Measurements from ENCODE around the gene TIMM8A. TPM values are rescaled to one million over a fixed set of nuclear protein-coding genes. Genes with fewer than 3 reads are reported as not detected.

TIMM8A gene
- polyA plus RNA-seq, 1 donor from 2014 or later, result 7.2 TPM

DNA sequence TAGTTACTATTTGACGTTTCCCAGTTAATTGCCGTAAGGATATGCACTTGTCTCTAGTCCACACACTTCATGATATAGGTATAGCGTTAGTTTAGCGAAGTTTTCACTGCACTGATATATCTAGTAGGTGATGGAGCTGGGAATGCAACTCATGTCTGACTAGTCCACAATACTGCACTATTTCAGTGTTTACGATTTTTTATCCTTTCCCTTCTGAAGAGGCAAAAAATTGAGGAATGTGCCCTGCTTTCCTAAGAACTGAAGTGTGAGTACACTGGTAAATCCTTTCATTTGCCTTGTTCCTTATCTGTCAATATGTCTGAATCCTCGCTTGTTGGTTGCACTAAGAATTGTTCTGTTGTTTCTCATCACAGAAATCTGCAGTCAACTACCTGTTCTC, 43.3 kb upstream of the TIMM8A start:
- Histone ChIP-seq H3K27me3 (ENCODE audit: insufficient read depth, low read depth, low read length) (no peaks in the 10 kb centered on the region), H4K20me1 (ENCODE audit: insufficient read depth) (no peaks in the 10 kb centered on the region), H3K9me2 (ENCODE audit: insufficient read depth, low read length) (no peaks in the 10 kb centered on the region), H2AFZ (ENCODE audit: low read depth, low read length) (no peak overlapping the region), H3K4me2 (ENCODE audit: low read length) (peak overlapping the region; percentile 59), H3K79me2 (replicated peaks; ENCODE audit: insufficient read depth, low read length) (no peaks in the 10 kb centered on the region), H3K4me3 (ENCODE audit: low read length) (peak overlapping the region; percentile 68), H3K36me3 (ENCODE audit: insufficient read depth, low read length) (no peaks in the 10 kb centered on the region), H3K27ac (ENCODE audit: low read length) (peak overlapping the region; percentile 80), H3K9ac (ENCODE audit: low read length) (peak overlapping the region; percentile 76), H3K9me3 (ENCODE audit: low read length) (no peaks in the 10 kb centered on the region), H3F3A (ENCODE audit: insufficient read depth, low read length, poor library complexity, severe bottlenecking) (no peaks in the 10 kb centered on the region)
- no peak for TF ChIP-seq RAD21 (conservative IDR thresholded peaks at IDR 0.05)
- TF ChIP-seq POLR2AphosphoS5 (IDR thresholded peaks at IDR 0.05), result no peak
- TF ChIP-seq EP300 (conservative IDR thresholded peaks at IDR 0.05; ENCODE audit: poor library complexity, severe bottlenecking), result no peak
- TF ChIP-seq, protein P1, sequence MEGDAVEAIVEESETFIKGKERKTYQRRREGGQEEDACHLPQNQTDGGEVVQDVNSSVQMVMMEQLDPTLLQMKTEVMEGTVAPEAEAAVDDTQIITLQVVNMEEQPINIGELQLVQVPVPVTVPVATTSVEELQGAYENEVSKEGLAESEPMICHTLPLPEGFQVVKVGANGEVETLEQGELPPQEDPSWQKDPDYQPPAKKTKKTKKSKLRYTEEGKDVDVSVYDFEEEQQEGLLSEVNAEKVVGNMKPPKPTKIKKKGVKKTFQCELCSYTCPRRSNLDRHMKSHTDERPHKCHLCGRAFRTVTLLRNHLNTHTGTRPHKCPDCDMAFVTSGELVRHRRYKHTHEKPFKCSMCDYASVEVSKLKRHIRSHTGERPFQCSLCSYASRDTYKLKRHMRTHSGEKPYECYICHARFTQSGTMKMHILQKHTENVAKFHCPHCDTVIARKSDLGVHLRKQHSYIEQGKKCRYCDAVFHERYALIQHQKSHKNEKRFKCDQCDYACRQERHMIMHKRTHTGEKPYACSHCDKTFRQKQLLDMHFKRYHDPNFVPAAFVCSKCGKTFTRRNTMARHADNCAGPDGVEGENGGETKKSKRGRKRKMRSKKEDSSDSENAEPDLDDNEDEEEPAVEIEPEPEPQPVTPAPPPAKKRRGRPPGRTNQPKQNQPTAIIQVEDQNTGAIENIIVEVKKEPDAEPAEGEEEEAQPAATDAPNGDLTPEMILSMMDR (IDR thresholded peaks at IDR 0.05; ENCODE audit: poor library complexity, severe bottlenecking), result no peak
- TF ChIP-seq TAF1 (IDR thresholded peaks at IDR 0.05; ENCODE audit: low read depth), result no peak
- TF ChIP-seq EZH2 (IDR thresholded peaks at IDR 0.05; ENCODE audit: borderline replicate concordance, insufficient read depth, low read length, poor library complexity, severe bottlenecking), result no peak
- no peak for TF ChIP-seq SMC3 (conservative IDR thresholded peaks at IDR 0.05; ENCODE audit: poor library complexity)
- TF ChIP-seq MXI1 (conservative IDR thresholded peaks at IDR 0.05; ENCODE audit: poor library complexity, severe bottlenecking), result no peak
- TF ChIP-seq, protein P2, sequence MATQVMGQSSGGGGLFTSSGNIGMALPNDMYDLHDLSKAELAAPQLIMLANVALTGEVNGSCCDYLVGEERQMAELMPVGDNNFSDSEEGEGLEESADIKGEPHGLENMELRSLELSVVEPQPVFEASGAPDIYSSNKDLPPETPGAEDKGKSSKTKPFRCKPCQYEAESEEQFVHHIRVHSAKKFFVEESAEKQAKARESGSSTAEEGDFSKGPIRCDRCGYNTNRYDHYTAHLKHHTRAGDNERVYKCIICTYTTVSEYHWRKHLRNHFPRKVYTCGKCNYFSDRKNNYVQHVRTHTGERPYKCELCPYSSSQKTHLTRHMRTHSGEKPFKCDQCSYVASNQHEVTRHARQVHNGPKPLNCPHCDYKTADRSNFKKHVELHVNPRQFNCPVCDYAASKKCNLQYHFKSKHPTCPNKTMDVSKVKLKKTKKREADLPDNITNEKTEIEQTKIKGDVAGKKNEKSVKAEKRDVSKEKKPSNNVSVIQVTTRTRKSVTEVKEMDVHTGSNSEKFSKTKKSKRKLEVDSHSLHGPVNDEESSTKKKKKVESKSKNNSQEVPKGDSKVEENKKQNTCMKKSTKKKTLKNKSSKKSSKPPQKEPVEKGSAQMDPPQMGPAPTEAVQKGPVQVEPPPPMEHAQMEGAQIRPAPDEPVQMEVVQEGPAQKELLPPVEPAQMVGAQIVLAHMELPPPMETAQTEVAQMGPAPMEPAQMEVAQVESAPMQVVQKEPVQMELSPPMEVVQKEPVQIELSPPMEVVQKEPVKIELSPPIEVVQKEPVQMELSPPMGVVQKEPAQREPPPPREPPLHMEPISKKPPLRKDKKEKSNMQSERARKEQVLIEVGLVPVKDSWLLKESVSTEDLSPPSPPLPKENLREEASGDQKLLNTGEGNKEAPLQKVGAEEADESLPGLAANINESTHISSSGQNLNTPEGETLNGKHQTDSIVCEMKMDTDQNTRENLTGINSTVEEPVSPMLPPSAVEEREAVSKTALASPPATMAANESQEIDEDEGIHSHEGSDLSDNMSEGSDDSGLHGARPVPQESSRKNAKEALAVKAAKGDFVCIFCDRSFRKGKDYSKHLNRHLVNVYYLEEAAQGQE (IDR thresholded peaks at IDR 0.05; ENCODE audit: borderline replicate concordance), result no peak

DNA sequence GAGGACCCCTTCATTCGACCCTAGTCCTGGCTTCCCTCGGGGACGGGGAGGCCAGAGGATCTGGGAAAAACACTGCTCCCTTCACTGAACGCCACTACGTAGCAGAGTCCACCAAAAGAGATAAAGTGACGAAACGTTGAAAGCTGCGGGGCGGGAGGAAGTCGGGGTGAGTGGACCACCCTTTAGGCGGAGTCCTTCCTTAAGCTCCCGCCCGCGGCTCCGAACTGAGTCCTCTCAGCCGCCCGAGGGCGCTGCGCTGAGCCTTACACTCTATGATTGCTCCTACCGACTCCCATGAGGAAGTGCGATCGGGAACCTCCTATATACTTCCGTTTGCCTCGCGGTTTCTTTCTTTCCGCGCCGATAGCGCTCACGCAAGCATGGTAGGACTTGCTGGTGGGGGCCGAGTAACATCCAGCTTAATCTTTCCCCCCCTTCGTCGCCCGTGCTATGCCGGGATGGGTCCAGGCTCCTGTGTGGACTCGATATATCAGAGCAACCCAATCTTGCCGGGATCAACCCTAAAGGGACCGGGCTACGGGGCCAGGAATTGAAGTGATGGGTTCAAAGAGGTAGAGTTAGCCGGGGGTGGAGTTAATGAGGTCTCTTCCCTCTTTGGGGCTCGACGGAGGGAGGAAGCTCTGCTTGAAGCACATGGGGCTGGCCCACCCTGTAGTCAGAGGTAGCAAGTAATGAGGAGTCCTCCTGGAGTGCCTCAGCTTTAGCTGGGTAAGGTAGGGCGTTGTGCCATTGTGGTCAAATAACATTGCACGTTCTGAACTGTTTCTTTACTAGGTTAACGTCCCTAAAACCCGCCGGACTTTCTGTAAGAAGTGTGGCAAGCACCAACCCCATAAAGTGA, 42.4 kb upstream of the TIMM8A start, which contains the start of gene RPL36A:
RPL36A (plus strand) TSS at position 348 of the 862 bp plus-strand sequence; CDS start at position 381, 33 bp downstream.
- H4K20me1 ChIP-seq (ENCODE audit: insufficient read depth), result no peaks in the 10 kb centered on the region
- peak within 1 kb of the TSS; percentile 68 for H3K4me3 ChIP-seq (ENCODE audit: low read length)
- H3K27me3 ChIP-seq (ENCODE audit: insufficient read depth, low read depth, low read length), result no peaks in the 10 kb centered on the region
- H3K9ac ChIP-seq (ENCODE audit: low read length), result peak within 1 kb of the TSS; percentile 76
- no peaks in the 10 kb centered on the region for H3K9me3 ChIP-seq (ENCODE audit: low read length)
- peak within 1 kb of the TSS; percentile 80 for H3K27ac ChIP-seq (ENCODE audit: low read length)
- peak within 1 kb of the TSS; percentile 45 for H2AFZ ChIP-seq (ENCODE audit: low read depth, low read length)
- H3K9me2 ChIP-seq (ENCODE audit: insufficient read depth, low read length), result no peaks in the 10 kb centered on the region
- TF ChIP-seq, protein P2 (IDR thresholded peaks at IDR 0.05; ENCODE audit: borderline replicate concordance), result peak; percentile 85
- TF ChIP-seq, protein P1 (IDR thresholded peaks at IDR 0.05; ENCODE audit: poor library complexity, severe bottlenecking), result peak; percentile 83
- TF ChIP-seq RAD21 (conservative IDR thresholded peaks at IDR 0.05) (peak; percentile 26), POLR2AphosphoS5 (IDR thresholded peaks at IDR 0.05) (peak; percentile 94), EP300 (conservative IDR thresholded peaks at IDR 0.05; ENCODE audit: poor library complexity, severe bottlenecking) (no peak), MXI1 (conservative IDR thresholded peaks at IDR 0.05; ENCODE audit: poor library complexity, severe bottlenecking) (peak; percentile 84), EZH2 (IDR thresholded peaks at IDR 0.05; ENCODE audit: borderline replicate concordance, insufficient read depth, low read length, poor library complexity, severe bottlenecking) (no peak), SMC3 (conservative IDR thresholded peaks at IDR 0.05; ENCODE audit: poor library complexity) (peak; percentile 57), TAF1 (IDR thresholded peaks at IDR 0.05; ENCODE audit: low read depth) (peak; percentile 88)
- no peaks in the 10 kb centered on the region for H3F3A ChIP-seq (ENCODE audit: insufficient read depth, low read length, poor library complexity, severe bottlenecking)
- H3K79me2 ChIP-seq (replicated peaks; ENCODE audit: insufficient read depth, low read length), result no peaks in the 10 kb centered on the region
- peak within 1 kb of the TSS; percentile 59 for H3K4me2 ChIP-seq (ENCODE audit: low read length)
- H3K36me3 ChIP-seq (ENCODE audit: insufficient read depth, low read length), result no peaks in the 10 kb centered on the region

Data from neural cell (in vitro differentiated cells).